ENCODE measurements around the gene TMEM178B.

Gene TMEM178B

DNA sequence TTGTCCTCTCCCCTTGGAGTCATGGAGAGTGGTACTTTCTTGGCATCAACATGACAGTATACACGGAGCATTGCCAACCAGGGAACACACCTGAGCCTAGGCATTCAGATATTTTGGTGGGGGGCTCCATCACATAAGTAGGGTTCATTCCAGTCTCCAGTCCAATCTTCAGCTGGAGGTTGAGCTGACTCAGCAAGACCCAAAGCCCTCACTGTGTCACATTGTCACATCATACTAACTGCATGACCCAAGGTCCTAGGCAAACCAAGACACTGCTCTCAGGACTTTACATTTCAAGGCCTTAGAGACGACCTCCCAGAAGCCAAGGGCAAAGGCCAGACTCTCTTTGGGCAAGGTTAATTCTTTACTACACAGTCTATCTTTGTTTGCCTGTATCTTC, 190.1 kb downstream of the TMEM178B start:
- DNase-seq (ENCODE audit: low spot score) = no peak

DNA sequence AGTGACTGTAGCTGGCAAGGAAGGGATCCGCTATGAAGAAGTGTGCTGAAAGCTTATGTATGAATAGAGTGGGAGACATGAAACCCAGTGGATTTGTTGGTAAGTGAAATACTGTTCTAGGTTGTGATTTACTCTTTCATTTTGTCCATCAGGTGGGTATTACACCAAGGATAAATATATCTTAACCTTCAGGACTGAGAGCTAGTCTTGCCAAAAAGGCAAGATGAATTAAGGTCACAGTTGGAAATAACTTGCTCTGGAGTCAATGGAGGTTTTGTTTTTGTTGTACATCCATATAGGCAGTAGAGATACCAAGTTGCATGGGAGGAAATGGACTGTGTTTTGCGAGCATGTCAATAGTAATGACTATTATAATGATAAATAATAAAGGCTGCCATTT, 190.6 kb downstream of the TMEM178B start:
- DNase-seq (ENCODE audit: low spot score) = no peak

DNA sequence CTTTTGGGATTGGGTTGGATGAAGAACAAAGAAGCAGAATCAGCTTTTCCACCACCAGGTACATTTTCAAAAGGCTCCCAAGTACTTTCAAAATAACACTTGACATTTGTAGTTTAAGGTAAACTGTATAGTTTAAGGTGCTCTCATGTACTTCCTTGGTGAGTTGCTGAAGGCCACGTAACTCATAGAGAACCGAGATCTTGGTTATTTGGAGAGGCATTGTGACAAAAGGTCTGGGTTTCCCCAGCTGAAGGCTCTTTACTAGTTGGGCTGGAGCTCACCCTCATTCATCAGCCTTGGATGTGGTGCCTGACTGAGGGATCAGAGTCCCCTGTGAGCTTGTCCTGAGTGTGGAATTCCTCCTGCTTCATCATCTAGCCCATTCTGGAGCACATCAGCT, 191.8 kb downstream of the TMEM178B start:
- DNase-seq (ENCODE audit: low spot score) = no peak

DNA sequence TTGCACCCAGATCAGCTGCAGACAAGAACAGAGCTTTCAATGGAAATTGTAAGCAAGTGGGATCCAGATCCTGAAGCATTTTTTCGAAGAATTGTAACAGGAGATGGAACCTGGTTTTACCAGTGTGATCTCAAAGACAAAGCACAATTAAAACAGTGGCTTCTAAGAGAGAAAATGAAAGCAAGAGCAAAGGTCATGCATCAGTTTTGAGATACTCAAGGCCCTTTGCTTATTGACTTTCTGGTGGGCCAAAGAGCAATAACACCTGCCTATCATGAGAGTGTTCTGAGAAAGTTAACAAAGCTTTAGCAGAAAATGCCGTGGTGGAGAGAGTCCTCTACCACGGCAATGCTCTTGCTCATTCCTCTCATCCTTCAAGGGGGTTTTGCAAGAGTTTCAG, 194.8 kb downstream of the TMEM178B start:
- no peak for DNase-seq (ENCODE audit: low spot score)

DNA sequence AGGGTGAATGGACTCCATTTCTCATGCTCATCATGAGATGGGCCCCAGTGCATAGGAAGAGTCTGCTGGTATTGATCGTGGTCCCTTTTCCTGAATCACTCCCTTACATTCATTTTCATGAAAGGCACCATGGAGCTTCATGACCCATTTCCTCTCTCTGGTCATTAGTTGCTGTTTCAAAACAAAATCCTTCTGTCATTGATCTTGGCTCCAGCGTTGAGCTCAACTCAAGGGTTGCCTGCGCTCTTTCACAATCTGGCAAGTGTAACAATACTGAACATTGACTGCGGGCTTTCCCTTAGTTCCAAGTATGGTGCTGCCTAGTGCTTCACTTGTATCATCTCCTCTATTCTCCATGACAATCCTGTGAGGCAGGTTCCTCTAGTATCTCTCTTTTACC, 197.6 kb downstream of the TMEM178B start:
- DNase-seq (ENCODE audit: low spot score) = no peak

DNA sequence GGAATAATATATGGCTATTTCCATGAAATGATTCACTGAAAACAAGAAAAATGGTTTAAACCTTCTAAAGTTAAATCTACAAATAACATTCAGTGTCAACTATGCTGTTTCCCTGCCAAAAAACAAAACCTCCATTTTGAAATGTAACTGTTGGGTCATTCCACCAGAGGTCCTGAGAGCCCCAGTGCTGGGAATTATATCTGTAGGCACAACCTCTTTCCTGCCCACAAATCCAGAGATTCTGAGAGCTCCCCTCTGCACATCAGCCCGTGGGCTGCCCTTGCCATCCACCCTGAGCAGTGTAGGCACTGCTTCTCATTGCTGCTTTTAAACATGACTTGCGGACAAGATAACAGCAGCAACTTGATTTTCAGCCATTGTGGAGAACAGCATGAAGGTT, 198.6 kb downstream of the TMEM178B start:
- no peak for DNase-seq (ENCODE audit: low spot score)

DNA sequence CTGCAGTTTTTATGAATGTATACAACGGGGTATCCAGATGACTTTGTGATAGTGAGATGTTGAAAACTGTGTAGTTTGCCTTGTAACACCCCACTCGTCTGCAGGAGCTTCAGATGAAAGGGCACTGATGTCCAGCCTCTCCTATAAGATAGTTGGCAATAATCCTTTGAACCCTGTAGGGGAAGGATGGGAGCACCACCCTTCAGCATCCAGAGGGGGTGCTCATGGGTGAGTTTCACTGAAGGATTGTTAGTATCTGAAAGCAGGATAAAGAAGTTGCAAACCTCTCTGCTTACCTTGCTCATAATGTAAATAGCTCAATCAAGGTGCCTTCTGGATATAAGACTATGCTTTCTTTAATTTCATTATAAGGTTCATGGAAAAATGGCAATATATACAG, 201.5 kb downstream of the TMEM178B start:
- DNase-seq (ENCODE audit: low spot score) = no peak

- DNase-seq (ENCODE audit: low spot score) = no peak
Observed at GRCh38 chr7:141276031-141276430, 202.2 kb downstream of the TMEM178B start.

DNA sequence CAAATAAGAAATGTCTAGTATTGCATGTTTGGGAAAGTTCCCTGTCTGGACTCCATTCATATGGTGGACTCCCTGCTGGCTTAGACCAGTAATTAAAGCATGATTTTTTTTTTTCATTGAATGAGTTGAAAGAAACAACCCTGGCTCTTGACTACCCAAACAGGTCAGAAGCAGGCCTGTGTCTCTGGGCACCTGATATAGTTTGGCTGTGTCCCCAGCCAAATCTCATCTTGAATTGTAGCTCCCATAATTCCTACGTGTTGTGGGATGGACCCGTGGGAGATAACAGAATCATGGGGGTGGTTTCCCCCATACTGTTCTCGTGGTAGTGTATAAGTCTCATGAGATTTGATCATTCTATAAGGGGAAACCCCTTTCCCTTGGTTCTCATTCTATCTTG, 206.2 kb downstream of the TMEM178B start:
- DNase-seq (ENCODE audit: low spot score) = no peak

DNA sequence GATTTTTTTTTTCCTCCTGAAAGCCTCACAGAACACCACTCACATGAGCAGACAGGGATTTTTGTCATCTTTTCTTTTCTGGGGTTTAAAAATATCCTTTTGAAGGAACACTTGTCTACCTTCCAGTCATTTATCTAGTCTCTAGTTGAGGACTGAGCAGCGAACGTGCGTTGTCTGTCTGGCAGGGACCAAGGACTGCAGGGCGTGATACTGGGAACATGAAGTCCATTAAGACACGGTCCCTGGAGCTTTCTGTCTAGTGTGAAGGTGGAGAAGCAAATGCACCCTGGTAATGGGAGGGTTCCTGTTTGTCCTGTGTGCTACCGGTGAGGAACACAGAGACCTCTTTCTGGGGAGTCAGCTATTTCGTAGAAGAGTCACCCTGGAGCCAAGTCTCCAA, 207.4 kb downstream of the TMEM178B start:
- no peak for DNase-seq (ENCODE audit: low spot score)

- no peak for DNase-seq (ENCODE audit: low spot score)
Observed at GRCh38 chr7:141286522-141286921, 212.7 kb downstream of the TMEM178B start.

DNA sequence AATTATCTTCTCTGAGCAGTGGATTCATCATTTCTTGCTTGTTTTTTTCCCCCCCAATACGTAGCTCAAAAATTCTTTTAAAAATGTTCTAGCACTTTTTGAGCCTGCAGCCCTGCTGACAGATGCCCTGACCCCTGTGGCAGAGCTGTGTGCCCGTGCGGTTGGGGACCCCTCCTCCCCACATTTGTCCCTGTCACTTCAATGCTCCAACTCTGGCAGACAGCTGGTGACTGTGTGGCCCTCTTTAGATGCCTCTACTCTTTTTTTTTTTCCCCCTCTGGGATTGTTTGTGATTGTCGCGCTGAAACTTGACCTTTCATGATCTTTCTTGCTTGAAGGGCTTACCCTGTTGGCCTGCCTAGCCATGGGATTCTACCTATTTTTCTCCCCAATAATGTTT, 214.1 kb downstream of the TMEM178B start:
- no peak for DNase-seq (ENCODE audit: low spot score)

DNA sequence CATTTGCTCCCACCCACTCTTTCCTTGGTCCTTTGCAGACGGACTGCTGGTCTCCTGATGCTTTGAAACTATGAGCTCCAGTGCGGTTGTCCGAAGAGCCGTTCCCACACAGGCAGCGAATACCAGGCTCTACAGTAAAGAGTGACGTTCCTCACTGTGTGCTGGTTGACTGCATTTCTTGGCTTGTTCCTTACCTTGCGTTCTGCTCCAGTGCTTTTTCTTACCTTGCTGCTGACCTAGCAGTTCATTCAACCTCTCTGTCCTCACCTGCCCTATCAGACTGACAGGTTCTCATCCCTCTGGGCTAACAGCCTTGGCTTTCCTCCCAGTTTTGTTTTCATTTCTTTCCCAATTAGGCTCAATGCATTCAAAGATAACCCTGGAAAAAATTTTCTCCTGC, 214.8 kb downstream of the TMEM178B start:
- DNase-seq (ENCODE audit: low spot score) = no peak

DNA sequence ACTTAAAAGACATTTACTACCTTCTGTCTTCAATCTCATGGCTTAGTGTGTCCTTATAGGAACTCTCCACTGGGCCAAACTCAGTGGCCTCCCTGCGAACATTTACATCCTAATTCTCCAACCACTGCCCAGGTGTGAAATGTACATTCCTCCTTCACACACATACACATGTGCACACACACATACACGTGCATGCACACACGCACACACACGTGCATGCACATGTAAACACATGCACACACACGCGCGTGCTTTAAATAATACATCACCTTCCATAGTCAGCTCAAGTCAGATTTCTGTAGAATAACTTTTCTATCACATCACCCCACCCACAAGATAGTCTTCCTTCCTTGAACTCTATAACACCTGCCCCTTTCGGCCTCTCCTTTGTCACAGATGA, 216.5 kb downstream of the TMEM178B start:
- DNase-seq (ENCODE audit: low spot score) = no peak

- no peak for DNase-seq (ENCODE audit: low spot score)
Observed at GRCh38 chr7:141290973-141291372, 217.1 kb downstream of the TMEM178B start.

GRCh38 chr7:141291541-141291940, 217.7 kb downstream of the TMEM178B start:
- no peak for DNase-seq (ENCODE audit: low spot score)

DNA sequence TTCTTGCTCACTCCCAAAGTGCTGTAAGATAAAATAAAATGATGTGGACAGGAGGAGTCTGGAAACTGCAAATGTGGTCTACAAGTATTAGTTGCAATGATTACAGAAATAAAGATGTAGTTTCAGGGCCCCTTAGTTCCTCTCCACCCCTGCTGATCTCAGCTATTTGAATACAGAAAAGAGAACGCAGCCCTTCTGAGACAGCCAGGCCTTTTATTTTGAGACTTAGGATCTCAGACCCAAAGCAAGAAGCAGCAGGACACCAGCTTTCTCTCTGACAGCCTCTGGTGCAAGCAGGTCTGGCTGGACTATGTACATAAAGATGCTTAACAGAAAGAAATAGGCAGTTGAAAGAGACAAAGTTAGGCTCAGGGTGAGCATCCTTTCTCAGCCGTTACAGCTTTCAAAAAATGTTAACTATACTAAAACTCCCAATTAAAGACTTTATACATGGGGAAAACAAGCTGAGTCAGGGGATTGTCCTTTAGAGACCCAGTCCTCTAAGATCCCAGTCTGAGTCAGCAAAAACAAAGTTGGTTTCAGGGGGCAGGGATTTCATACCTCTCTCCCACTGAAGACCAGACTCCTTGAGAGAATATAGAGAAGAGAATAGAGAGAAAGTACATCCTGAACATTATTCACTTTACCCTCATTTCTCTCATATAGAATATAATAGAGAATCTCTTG, 220.4 kb downstream of the TMEM178B start:
- no peak for DNase-seq (ENCODE audit: low spot score)

GRCh38 chr7:141295367-141295895, 221.6 kb downstream of the TMEM178B start:
- no peak for DNase-seq (ENCODE audit: low spot score)

GRCh38 chr7:141300816-141301215, 227.0 kb downstream of the TMEM178B start:
- no peak for DNase-seq (ENCODE audit: low spot score)

GRCh38 chr7:141301544-141301943, 227.7 kb downstream of the TMEM178B start:
- no peak for DNase-seq (ENCODE audit: low spot score)

- no peak for DNase-seq (ENCODE audit: low spot score)
Observed at GRCh38 chr7:141302617-141303016, 228.8 kb downstream of the TMEM178B start.

DNA sequence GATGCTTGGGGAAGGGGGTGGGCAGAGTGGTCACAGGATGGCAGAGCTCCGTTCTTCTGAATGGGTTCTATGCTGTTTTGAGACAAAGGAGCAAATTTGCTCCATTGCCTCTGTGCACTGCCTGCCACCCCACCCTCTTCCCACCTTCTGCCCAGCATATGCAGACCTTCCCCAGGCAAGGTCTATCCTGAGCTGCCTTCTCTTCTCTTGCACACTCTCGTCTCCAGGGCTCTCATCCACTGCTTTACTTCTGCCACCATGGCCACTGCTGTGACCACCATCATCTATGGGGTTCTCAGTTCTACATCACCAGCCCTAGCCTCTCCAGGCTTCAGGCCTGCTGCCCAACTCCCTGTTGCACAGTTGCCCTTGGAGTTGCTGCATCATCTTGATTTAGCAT, 230.4 kb downstream of the TMEM178B start:
- DNase-seq (ENCODE audit: low spot score) = no peak

DNA sequence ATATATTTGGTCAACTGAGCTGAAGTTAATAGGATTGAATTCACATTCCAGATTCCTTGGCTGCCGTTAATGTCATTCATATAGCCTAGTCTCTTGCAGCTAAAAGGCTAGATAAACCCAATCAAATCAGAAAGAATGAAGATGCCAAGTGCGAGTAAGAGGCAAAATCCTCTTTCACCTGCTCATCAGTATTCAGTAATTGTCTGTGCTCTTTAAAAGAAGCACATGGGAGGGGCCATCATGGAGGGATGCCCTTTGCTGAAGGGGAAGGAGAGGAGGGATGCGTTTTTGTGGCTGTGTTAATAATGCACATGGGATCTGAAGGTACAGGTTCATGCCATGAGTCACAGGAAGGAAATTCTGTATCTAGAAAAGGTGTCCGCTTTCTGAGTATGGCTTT, 232.2 kb downstream of the TMEM178B start:
- no peak for DNase-seq (ENCODE audit: low spot score)

GRCh38 chr7:141312395-141312794, 238.5 kb downstream of the TMEM178B start:
- no peak for DNase-seq (ENCODE audit: low spot score)

Data from HuH-7 (cell line).